ENCODE results near the gene SMAP1.

The SMAP1 gene

GRCh38 chr6:70714716-70715257 is 47.1 kb downstream of the SMAP1 start:
- no peak for TF ChIP-seq EZH2 (IDR thresholded peaks at IDR 0.05; ENCODE audit: borderline replicate concordance, low read depth, low read length, severe bottlenecking)
- no peak for TF ChIP-seq CTCF (IDR thresholded peaks at IDR 0.05; ENCODE audit: borderline replicate concordance, extremely low read depth, low read length, poor library complexity, severe bottlenecking)
- ATAC-seq (ENCODE audit: insufficient read depth, low read depth) (no peak), DNase-seq (no peak)
- Histone ChIP-seq H3K9me3 (ENCODE audit: insufficient read depth, low read length, severe bottlenecking) (peaks cover 15% of the 10 kb centered on the region), H3K79me2 (ENCODE audit: insufficient read depth, low read length) (peaks cover 42% of the 10 kb centered on the region), H3K27me3 (ENCODE audit: insufficient read depth, low read length, poor library complexity) (no peaks in the 10 kb centered on the region), H3K9ac (ENCODE audit: low read depth, low read length) (no peak overlapping the region), H4K20me1 (ENCODE audit: insufficient read depth, low read length) (0 out of 2 replicates have a peak, but pooled peaks cover 3% of the 10 kb centered on the region), H3K36me3 (ENCODE audit: insufficient read depth, low read length) (0 out of 2 replicates have a peak, but pooled peaks cover 4% of the 10 kb centered on the region), H3K4me2 (ENCODE audit: insufficient read depth, low read length) (no peak overlapping the region), H3K27ac (ENCODE audit: low read length) (no peak overlapping the region), H2AFZ (ENCODE audit: low read depth, low read length) (no peak overlapping the region), H3K4me3 (ENCODE audit: low read depth in 1 of 2, low read length in 2 of 2) (no peak overlapping the region), H3K4me1 (ENCODE audit: insufficient read depth, low read length) (no peaks in the 10 kb centered on the region)

- no peak overlapping the region for H3K27ac ChIP-seq (ENCODE audit: low read length)
- TF ChIP-seq CTCF (IDR thresholded peaks at IDR 0.05; ENCODE audit: borderline replicate concordance, extremely low read depth, low read length, poor library complexity, severe bottlenecking) = no peak
- no peak for TF ChIP-seq EZH2 (IDR thresholded peaks at IDR 0.05; ENCODE audit: borderline replicate concordance, low read depth, low read length, severe bottlenecking)
- no peak overlapping the region for H2AFZ ChIP-seq (ENCODE audit: low read depth, low read length)
- H3K9me3 ChIP-seq (ENCODE audit: insufficient read depth, low read length, severe bottlenecking) = peaks cover 15% of the 10 kb centered on the region
- no peaks in the 10 kb centered on the region for H3K4me1 ChIP-seq (ENCODE audit: insufficient read depth, low read length)
- no peak for ATAC-seq (ENCODE audit: insufficient read depth, low read depth)
- no peaks in the 10 kb centered on the region for H3K27me3 ChIP-seq (ENCODE audit: insufficient read depth, low read length, poor library complexity)
- no peak overlapping the region for H3K4me2 ChIP-seq (ENCODE audit: insufficient read depth, low read length)
- peaks cover 6% of the 10 kb centered on the region; the same call in 1 of the 2 replicates for H4K20me1 ChIP-seq (ENCODE audit: insufficient read depth, low read length)
- no peak for DNase-seq
- no peak overlapping the region for H3K9ac ChIP-seq (ENCODE audit: low read depth, low read length)
- peaks cover 38% of the 10 kb centered on the region for H3K79me2 ChIP-seq (ENCODE audit: insufficient read depth, low read length)
- 0 out of 2 replicates have a peak, but pooled peaks cover 4% of the 10 kb centered on the region for H3K36me3 ChIP-seq (ENCODE audit: insufficient read depth, low read length)
- H3K4me3 ChIP-seq (ENCODE audit: low read depth in 1 of 2, low read length in 2 of 2) = no peak overlapping the region
Measured at GRCh38 chr6:70717038-70717801, 49.5 kb downstream of the SMAP1 start.

GRCh38 chr6:70724524-70724923 is 56.8 kb downstream of the SMAP1 start:
- H3K4me1 ChIP-seq (ENCODE audit: insufficient read depth, low read length) = no peaks in the 10 kb centered on the region
- H3K9me3 ChIP-seq (ENCODE audit: insufficient read depth, low read length, severe bottlenecking) = no peaks in the 10 kb centered on the region
- ATAC-seq (ENCODE audit: insufficient read depth, low read depth) (no peak), DNase-seq (no peak)
- H3K27ac ChIP-seq (ENCODE audit: low read length) = no peak overlapping the region
- H2AFZ ChIP-seq (ENCODE audit: low read depth, low read length) = no peak overlapping the region
- H3K4me2 ChIP-seq (ENCODE audit: insufficient read depth, low read length) = no peak overlapping the region
- no peaks in the 10 kb centered on the region for H3K27me3 ChIP-seq (ENCODE audit: insufficient read depth, low read length, poor library complexity)
- H3K4me3 ChIP-seq (ENCODE audit: low read depth in 1 of 2, low read length in 2 of 2) = no peak overlapping the region
- H3K36me3 ChIP-seq (ENCODE audit: insufficient read depth, low read length) = no peaks in the 10 kb centered on the region
- no peak overlapping the region for H3K9ac ChIP-seq (ENCODE audit: low read depth, low read length)
- H4K20me1 ChIP-seq (ENCODE audit: insufficient read depth, low read length) = peaks cover 15% of the 10 kb centered on the region; the same call in 1 of the 2 replicates
- H3K79me2 ChIP-seq (ENCODE audit: insufficient read depth, low read length) = peaks cover 26% of the 10 kb centered on the region
- TF ChIP-seq EZH2 (IDR thresholded peaks at IDR 0.05; ENCODE audit: borderline replicate concordance, low read depth, low read length, severe bottlenecking) (no peak), CTCF (IDR thresholded peaks at IDR 0.05; ENCODE audit: borderline replicate concordance, extremely low read depth, low read length, poor library complexity, severe bottlenecking) (no peak)

All from DND-41 (cell line).